AG10803 (cell line): ENCODE data around the gene CAMK1D.

Experiments used
- DNase-seq: peaks from one replicate; pipeline ENCODE4 v3.0.0; 2010; ENCODE audit warnings: low read depth
- H3K4me3 ChIP-seq: 2 replicates; pipeline ENCODE4 v1.5.1; 2011; ENCODE audit warnings: mild to moderate bottlenecking, low read length, control low read depth
- CTCF ChIP-seq: conservative IDR thresholded peaks from 2 replicates; pipeline ENCODE4 v1.5.1; 2011; ENCODE audit warnings: mild to moderate bottlenecking, low read length, control low read depth, inconsistent platforms

Gene CAMK1D

GRCh38 chr10:12469345-12469744, 120.0 kb downstream of the CAMK1D start:
- DNase-seq = no peak
- TF ChIP-seq CTCF = no peak

GRCh38 chr10:12470719-12471118, 121.4 kb downstream of the CAMK1D start:
- no peak for TF ChIP-seq CTCF
- no peak for DNase-seq

More at GRCh38 chr10:12469345-12469744, 120.0 kb downstream of the CAMK1D start:
- H3K4me3 ChIP-seq = no peak overlapping the region

GRCh38 chr10:12471135-12471534, 121.8 kb downstream of the CAMK1D start:
- no peak for TF ChIP-seq CTCF
- H3K4me3 ChIP-seq = no peak overlapping the region
- no peak for DNase-seq

More at GRCh38 chr10:12470719-12471118, 121.4 kb downstream of the CAMK1D start:
- H3K4me3 ChIP-seq = no peak overlapping the region

- TF ChIP-seq CTCF = no peak
- no peak overlapping the region for H3K4me3 ChIP-seq
- no peak for DNase-seq
These were observed 124.1 kb downstream of the CAMK1D start for GRCh38 chr10:12473491-12473890.

GRCh38 chr10:12474727-12475412, 125.5 kb downstream of the CAMK1D start:
- TF ChIP-seq CTCF = no peak
- H3K4me3 ChIP-seq = no peak overlapping the region
- no peak for DNase-seq

- no peak overlapping the region for H3K4me3 ChIP-seq
- TF ChIP-seq CTCF = no peak
- no peak for DNase-seq
These were observed 127.3 kb downstream of the CAMK1D start for GRCh38 chr10:12476656-12477055.

GRCh38 chr10:12479437-12479844, 130.1 kb downstream of the CAMK1D start:
- DNase-seq = no peak
- H3K4me3 ChIP-seq = no peak overlapping the region
- TF ChIP-seq CTCF = no peak
